GM12873 (cell line): ENCODE measurements around the gene LRRC72.

ENCODE experiments used
- CTCF ChIP-seq: IDR thresholded peaks from 2 replicates; pipeline ENCODE4 v1.5.1; 2012; ENCODE audit warnings: low read depth, mild to moderate bottlenecking, moderate library complexity, low read length, control low read depth; ENCODE audit not compliant: insufficient read depth; ENCODE audit errors: missing control alignments

Gene LRRC72

GRCh38 chr7:16550671-16551070 is 24.0 kb downstream of the LRRC72 start:
- no peak for TF ChIP-seq CTCF

- no peak for TF ChIP-seq CTCF
These were observed 28.1 kb downstream of the LRRC72 start for GRCh38 chr7:16554518-16555236.

- TF ChIP-seq CTCF, result no peak
These were observed 29.7 kb downstream of the LRRC72 start for GRCh38 chr7:16556359-16556758.

- no peak for TF ChIP-seq CTCF
These were observed 32.2 kb downstream of the LRRC72 start for GRCh38 chr7:16558761-16559302.

DNA sequence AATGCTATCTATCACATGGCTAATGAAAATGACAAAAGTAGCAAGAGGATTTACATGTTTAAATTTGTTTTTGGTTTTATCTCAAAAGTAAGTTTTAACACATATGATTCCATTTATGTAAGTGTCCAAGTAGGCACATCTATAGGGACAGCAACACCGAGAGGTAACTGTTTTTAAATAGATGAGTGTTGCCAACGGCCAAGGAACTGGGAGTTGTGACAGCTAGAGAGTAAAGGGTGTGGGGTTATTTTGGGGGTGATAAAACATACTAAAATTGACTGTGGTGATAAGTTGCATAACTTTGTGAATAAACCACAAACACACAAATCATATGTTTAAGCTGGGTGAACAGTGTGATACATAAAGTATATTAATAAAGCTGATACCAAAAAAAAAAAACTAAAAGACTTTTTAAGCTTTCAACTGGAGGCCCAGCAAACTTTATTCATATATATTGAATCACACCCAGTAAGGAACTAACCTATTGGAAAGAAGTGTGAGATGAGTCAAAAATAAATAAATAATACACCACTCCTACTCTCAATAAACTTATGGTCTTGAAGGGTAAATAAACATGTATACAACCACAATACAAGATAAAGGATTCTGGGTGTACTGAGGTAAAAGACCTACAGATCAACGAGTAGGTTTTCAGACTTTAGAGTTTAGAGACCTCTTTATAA is 33.0 kb downstream of the LRRC72 start:
- TF ChIP-seq CTCF, result no peak

DNA sequence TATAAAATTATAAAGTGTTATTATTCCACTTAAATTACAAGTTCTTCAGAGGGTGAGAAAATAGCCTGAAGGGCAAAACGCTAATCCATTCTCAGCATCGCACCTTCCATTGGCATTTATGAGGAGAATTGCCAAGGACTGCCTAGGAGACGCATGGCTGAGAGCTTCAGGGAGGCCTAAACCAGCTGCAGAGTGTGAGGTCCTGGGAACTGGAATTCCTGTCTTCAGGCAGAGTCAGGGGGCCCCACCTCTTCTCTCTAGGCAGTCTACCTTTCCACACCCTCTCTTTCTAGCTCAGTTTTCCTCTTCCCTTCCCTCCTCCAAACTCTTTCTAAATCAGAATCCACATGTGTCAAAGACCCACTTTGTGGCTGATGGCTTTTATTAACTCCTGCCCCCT is 35.3 kb downstream of the LRRC72 start:
- TF ChIP-seq CTCF, result no peak

GRCh38 chr7:16562456-16563220 is 36.0 kb downstream of the LRRC72 start:
- TF ChIP-seq CTCF, result no peak
